ENCODE results near the gene CXCL10.
"Not testable (repeated sequence)": the region's sequence is repeated elsewhere in the genome, so short reads cannot be mapped to it uniquely, and the experiment has no call there.

The CXCL10 gene

DNA sequence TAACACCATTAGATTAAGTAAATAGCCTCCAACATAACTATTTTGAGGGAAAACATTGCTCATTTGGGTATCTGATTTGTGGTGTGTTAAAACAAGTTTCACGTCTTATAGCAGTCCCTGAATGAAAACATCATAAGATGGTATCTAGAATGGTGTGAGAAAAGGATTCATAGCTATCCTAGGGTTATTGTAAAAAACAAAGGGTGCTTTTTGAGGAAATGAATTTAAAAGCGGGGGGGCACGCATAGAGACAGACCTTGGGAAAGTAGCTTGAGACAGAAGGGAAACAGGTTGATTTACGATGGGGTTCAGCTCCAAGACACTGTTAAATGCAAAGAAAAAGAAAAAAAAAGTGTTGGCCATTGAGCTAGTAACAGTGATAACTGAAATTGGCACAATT lies 768 bp upstream of the CXCL10 start:
- peak in 1 of 2 donors; percentile 28 for DNase-seq

DNA sequence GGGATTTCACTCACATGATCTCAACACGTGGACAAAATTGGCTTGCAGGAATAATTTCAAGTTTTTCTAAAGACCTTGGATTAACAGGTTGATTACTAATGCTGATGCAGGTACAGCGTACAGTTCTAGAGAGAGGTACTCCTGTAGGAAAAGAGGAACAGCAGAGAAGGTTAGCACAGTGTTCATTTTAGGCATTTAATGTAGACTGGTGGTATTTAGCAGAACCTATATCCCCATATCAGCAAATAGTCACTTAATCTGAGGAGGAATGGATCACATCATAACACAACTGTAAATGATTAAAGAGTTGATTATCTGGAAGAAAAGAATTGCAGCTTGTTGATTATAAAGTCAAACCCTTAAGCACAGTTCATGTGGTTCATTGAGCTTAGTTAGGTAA lies 620 bp downstream of the CXCL10 start:
- no peak for DNase-seq

DNA sequence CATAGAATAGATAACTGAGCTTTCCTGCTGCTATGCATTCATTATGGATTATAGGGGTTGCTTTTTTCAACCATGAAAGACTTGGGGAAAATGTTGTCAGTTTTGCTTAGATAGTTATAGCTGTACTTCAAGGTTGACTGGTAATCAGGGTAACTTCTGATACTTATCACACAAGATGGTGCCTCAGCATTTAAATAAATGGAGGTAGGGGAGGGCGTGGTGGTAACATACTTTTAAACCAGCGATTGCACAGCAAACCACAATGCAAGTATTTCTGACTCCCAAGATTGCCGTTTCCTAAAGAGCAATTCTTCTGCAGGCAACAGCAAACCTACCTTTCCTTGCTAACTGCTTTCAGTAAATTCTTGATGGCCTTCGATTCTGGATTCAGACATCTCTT lies 1.3 kb downstream of the CXCL10 start:
- no peak for DNase-seq

DNA sequence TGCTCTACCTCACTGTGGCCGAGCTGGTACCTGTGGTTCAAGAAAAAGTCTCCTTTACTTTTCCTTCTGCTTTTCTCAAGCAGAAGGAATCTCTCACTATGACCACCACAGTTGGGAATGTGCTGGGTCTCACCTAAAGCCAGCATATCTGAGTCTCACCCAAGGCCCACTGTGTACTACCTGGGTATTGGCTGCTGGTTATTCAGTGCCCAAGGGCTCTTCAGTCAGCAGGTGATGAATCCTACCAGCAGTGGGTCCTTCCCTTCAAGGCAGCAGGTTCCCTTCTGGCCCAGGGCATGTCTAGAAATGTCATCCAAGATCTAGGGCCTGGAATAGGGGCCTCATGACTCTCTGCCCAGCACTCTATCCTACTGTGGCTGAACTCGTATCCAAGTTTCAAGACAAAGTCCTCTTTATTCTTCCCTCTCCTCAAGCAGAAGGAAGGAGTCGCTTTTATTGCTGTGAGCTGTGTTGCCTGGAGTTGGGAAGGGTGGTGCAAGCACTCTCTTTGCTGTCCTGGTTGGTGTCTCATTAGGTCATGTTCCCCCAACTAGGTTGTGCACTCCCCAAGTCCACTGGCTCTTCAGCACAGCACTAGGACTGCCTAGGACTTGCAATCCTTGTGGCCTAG lies 6.1 kb downstream of the CXCL10 start:
- no peak for DNase-seq

DNA sequence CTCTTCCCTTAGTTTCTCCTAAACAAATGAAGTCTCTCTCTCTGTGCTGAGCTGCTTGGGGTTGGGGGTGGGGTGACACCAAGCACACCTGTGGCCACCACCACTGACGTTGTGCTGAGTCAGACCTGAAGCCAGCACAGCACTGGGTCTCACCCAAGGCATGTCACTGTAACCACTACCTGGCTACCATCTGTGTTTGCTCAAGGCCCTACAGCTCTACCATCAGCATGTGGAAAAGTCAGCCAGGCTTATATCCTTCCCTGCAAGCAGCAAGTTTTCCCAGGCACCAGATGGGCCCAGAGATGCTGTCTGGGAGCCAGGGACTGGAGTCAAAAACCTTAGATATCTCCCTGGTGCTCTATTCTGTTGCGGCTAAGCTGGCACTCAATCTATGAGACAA lies 6.9 kb downstream of the CXCL10 start:
- DNase-seq = no peak

DNA sequence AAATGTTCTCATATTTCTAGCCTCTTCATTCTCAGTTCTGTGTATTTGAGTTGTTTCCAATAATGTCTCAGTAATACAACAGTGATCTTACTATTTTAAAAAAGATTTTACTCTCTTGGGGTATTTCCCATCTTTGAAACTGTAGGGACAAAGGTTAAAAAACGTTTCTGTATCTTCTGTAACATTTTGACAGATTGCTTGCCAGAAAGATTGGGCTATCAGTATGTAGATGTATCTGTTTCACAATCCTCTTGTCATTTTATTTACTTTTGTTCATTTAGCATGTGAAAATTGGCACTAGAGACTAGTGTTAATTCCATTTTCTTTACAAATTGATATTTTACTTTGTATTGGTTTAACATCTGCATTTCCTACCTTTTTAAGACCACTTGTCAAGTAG lies 9.8 kb downstream of the CXCL10 start:
- no peak for DNase-seq

DNA sequence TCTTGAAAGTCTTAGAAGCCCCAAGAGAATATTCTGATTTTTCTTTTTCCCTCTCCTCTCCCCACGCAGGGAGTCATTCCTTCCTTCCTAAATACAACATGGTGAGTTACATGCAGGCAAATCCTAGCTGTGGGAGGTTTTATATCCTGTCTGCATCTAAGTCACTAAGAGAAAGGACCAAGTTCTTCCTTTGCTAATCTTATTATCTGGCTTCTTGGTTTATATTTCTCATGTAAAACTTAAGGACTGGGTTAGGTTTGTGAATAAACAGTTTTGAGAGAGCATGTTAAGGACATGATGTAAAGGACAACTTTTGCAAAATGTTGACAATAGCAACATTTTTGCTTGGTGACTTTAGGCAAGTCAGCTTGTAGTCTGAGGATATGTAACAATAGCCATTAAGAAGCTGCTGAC lies 10.9 kb downstream of the CXCL10 start:
- DNase-seq = no peak

DNA sequence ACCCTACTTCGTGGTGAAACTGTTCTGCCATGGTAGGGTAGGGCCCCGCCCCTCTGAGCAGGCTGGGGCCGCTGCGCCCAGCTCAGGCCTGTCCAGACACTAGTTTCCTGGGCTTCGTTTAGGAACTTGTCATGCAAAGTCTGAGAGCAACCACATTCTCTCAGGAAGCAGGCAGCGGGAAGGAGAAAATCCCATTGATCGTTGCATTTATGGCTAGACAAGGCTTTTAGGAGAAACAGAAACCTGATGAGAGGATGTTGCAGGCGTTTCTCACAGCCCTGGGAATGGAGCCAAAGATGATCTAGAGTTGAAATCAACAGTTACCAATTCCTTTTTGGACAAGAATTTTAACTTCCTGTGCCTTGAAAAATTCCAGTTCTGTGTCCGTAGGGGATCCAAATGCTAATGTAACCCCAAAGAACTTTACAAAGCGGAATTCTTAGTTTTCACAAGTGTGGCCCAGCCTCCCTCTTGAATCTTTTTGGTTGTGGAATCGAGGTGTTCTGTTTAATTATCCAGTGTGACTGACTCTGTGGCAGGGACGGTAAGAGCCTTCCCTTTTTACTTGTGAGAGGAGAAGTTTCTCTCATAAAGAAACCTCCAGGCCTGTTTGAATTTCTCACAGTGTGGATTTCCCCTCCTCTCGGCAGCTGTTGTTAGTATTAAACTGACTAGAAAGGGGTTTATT lies 11.5 kb downstream of the CXCL10 start:
- DNase-seq = peak; percentile 69 to 73

DNA sequence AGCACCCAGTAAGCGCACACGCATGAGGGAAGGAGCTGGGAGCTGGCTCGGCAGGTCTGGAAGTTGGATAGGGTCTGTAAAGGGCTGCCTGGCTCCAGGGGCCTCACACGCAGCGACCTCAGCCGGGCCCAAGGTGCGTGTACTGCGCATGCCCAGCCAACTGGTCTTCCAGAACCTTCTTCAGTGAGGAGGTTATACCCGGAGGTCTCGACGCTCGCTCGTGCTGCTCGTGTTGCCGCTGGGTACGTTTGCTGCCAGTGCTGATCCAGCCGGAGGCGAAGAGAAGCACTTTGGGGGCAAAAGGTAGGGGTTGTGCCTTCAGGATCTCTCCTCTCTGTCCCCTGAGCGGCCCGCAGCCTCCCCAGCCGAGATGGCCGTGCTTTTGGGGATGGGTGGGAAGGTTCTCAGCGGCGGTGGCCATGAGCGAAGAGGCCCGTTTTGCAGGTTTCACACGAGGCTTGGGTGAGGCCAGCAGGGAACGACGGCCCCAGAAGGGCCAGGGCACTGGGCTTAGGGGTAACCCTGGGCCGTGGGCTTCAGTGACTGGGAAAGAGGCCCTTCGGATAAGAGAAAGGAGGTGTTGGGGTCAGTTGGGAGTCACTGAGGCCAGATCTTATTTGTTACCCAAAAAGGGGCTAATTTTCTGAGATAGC lies 12.2 kb downstream of the CXCL10 start:
- DNase-seq = no peak

DNA sequence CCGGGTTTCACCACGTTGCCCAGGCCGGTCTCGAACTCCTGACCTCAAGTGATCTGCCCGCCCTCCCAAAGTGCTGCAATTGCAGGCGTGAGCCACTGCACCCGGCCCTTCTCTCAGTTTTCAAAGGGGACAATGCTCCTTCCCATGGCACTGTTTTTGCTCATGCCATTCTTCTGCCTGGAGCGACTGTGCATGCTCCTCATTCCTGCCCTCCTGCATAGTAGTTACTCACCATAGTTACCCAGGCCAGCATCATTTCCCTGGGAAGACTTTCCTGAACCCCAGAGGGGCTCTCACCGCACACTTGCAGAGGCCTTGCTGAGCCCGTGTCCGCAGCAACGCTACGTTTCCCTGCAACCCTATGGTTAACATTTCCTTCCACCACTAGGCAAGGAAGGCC lies 12.7 kb downstream of the CXCL10 start:
- no peak for DNase-seq

DNA sequence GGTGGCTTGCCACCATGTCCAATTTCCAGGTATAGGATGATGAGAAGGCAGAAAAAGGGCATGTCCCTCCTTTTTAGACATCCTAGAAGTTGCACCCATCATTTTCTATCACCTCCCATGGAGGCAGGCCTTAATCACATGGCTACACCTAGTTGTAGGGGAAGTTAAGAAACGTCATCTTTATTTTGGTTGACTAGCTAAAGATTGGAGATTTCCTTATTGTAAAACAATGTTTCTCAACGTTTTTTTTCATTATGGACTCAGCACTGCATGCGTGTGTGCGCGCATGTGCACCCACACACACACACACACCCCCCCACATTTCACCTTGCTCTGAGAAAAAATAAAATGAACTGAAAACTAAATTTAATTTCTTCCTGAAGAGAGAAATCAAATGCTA lies 14.0 kb downstream of the CXCL10 start:
- peak; percentile 48 to 72 for DNase-seq

DNA sequence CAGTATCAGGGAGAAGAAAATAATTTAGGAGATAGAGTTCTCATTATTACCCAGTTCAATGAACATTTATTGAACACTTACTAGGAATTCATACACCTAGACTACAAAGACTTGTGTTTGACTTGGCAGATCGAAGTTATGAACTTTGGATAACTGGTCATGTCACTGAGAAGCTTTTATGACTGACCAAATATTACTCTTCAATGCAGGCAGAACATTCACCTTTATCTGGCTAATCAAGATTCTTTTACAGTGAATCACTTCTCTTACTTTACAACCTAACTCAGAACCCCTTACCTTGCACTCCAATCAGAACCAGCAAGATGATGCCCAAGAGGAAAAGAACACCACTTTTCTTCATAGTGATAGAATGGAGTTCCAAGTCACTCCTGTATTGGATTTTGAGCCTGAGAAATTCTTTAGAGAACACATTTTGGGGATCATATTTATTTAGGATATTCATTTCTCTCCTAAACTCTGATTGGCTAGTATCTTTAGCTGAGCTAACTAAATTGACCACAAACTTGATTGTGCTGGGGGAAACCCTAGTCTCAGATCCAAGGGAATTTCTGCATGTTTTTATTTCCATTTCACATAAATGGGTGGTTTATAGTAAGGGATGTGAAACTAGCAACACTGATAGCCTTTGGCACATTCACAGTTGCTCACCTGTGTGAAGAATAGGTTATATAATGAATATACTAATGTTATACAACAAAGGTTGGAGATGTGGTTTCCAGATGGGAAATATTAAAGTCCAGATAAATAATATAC lies 16.0 kb downstream of the CXCL10 start, which contains the start of gene CXCL9:
Gene CXCL9 (minus strand): TSS at position 421 of the 774 bp plus-strand sequence. CDS start 60 bp downstream, at position 361.
- DNase-seq = no peak

DNA sequence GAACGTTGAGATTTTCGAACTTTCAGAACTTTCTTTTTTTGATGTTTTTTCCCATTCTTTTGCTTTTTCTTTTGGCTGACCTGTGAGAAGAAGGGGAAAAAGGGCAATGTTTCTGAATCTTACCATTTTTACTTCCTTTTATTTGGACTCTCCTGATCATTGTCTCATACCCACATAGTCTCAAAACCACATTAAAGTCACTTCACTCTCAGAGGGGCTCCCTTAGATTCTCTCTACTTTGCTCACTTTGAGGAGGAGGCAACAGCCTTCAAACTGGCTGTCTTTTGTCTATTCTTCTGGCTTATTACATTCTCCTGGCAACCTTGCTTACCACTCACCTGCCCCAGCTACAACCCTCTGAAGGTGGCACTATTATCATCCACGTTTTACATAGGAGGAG lies 19.7 kb downstream of the CXCL10 start:
- DNase-seq = no peak

DNA sequence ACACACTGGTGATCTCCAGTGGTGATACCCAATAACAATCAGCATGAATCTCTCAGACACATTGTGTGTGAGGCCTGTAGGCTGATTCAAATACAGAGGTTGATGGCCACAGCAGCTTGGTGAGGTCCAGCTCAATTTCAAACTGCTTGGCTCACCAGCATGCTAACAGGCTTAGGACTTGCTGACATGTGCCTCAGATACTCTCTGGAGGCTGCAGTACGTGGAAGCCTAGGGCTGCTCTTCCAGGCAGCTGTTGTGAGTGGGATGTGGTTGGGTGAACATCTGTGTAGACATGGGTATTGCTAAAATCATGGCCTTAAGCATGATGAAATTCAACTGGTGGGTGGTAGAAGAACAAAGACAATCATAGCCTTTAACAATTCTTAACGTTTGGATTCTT lies 20.3 kb downstream of the CXCL10 start:
- peak; percentile 67 to 87 for DNase-seq

DNA sequence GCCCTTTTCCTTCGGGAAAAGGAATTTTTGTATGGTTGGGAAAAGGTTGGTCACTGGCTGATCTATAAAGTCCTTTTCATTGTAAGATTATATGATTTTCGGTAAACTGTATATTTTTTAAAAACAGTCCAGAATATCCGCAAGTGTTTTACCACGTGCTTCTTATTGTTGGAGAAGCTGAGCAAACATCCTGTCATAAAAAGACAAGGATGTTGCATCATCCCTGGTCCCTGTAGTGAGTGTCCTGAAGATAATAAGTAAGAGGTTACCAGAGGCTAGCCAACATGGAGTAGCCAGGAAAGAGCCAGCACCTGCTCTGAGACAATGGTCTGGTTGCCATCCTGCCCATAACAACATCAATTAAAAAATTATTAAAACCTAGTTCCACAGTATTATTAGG lies 21.1 kb downstream of the CXCL10 start:
- peak; percentile 53 to 61 for DNase-seq

DNA sequence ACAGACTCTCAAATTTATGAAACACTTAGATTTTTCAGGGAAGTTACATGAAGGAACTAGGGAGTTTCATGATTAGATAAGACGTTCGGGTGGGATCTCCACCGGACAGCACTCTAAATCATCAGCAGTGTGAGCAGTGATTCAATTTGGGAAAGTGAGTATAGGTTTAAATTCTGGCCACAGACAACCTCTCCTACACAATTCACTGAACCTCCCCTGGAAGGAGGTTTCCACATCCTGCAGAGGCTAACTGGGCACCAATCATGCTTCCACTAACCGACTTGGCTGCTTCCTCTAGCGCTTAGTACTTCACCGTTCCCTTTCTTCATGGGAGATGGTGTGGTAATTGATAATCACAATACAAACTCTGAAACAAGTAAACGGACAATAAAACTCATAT lies 21.6 kb downstream of the CXCL10 start:
- DNase-seq = peak; percentile 31 to 63

DNA sequence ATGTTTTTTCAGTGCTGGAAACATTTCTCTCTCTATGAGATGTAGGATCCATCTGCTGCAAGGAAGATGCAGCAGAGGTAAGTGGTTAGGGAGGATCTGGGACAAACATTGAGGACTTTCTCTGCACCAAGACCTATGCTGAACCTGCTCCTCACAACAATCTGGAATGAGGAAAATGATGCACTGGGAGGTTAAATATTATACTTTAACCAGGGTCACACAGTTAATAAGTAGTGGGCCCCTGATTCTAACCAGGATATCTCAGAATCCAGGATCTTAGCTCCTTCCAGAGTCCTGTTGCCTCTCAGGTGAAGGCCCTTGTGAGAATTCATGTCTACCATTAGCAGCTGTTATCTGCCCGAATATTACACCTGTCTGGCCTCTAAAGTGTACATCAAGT lies 23.0 kb downstream of the CXCL10 start:
- no peak for DNase-seq

DNA sequence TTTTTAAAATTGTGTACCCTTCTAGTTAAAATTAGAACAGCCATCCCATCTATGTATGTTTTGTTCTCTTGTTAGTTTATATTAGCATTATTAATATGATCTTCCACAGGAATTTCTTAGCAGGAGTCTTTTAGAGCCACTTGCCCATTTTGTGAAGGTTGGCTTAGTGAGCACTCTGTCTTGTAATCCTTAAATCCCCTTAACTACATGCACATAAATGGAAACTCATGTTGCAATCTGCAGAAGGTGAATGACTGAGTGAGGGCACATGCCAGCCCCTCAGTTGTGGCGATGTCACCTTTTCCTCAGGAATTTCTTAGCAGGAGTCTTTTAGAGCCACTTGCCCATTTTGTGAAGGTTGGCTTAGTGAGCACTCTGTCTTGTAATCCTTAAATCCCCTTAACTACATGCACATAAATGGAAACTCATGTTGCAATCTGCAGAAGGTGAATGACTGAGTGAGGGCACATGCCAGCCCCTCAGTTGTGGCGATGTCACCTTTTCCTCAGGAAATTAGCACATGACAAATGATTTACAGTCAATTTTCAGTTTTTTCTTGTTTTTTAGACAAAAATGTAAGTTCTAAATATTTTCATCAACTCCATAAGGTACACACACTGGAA lies 24.7 kb downstream of the CXCL10 start:
- not testable (repeated sequence) for DNase-seq

DNA sequence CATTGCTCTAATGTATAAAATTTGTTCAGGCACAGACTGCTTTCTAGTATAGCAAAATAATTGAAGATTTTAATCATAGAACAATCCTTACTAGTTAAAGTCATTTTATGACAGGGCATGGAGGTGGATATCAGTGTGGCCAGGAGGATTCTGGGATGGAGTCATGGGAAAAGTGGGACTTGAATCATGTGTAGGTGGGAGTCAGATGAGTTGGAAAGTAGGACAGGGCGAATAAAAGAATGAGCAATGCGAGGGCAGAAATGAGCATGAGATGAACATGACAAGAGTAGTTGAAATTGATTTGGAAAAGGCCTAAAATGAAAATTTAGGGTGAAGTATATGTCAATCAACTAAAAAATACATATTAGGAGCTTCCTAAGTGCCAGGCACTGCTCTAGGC lies 25.4 kb downstream of the CXCL10 start:
- DNase-seq = no peak

DNA sequence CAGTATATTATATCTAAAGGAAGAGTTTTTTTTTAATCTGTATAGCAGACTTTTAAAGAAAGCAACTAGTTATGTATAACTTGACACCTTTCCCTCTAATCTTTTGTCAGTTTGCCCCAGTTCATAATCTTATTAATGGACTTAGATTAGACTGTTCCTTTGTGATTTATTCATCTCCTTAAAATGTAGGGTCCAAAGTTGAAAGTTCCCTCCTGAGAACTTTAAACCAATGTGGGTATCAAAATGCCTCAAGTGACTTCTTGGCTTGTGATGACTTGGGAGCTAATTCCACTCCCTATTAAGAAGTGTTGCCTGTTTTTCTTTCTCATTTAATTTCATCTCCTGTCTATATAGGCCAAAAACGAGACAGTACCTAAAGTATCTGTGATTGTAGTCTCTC lies 26.2 kb downstream of the CXCL10 start:
- no peak for DNase-seq

DNA sequence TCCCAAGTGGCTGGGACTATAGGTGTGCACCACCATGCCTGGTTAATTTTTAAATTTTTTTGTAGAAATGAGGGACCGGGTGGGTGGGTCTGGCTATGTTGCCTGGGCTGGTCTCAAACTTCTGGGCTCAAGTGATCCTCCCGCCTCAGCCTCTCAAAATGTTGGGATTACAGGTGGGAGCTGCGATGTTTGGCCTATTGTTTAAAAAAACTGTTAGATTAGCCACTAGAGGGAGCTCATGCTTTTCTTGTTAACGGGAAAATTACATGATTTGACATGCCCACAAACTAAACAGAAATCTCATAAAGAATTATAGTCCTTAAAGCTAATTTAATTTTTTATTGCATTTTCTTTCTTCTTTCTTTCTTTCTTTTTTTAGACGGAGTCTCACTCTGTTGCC lies 27.6 kb downstream of the CXCL10 start:
- peak; percentile 50 to 89 for DNase-seq

DNA sequence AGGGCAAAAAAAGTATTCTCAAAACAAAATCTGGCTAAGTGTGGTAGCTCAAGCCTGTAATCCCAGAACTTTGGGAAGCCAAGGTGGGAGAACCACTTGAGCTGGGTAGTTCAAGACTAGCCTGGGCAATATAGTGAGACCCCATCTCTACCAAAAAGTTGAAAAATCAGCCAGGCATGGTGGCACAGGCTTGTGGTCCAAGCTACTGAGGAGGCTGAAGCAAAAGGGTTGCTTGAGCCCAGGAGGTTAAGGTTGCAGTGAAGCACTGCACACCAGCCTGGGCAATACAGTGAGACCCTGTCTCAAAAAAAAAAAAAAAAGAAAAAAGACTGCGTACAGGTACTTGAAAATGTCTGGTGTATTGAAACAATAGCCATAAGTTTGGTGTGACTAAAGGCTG lies 30.8 kb downstream of the CXCL10 start:
- no peak for DNase-seq

Data from inflammatory macrophage treated with lipopolysaccharide for 1 hour (primary cell).